K562 (cell line): ENCODE data around the gene B3GAT3. TPM values are rescaled to one million over a fixed set of nuclear protein-coding genes. Genes with fewer than 3 reads are reported as not detected.

Experiments
- ELF2 ChIP-seq: fragments of 250-450 bp; sonication (Bioruptor Pico); IDR thresholded peaks from 2 replicates; pipeline ENCODE4 v1.5.0; 2021; ENCODE audit warnings: mild to moderate bottlenecking
- LCOR ChIP-seq: sonication (generic); formaldehyde crosslinking; IDR thresholded peaks from 2 replicates; pipeline ENCODE4 v1.8.0; 2022; ENCODE audit warnings: mild to moderate bottlenecking, missing genetic modification reagents
- SREBF2 ChIP-seq: sonication (generic); formaldehyde crosslinking; IDR thresholded peaks from 2 replicates; pipeline ENCODE4 v1.4.0; 2020; ENCODE audit warnings: mild to moderate bottlenecking, missing genetic modification reagents
- TFAM ChIP-seq: fragments of 250-450 bp; sonication (Bioruptor Pico); conservative IDR thresholded peaks from 2 replicates; pipeline ENCODE4 v1.5.0; 2021; ENCODE audit warnings: mild to moderate bottlenecking, moderate library complexity
- XRCC4 ChIP-seq: IDR thresholded peaks from one replicate; pipeline ENCODE4 v1.6.1; 2011; ENCODE audit not compliant: insufficient read depth, insufficient read length; ENCODE audit errors: extremely low read depth
- ZNF239 ChIP-seq: fragments of 250-450 bp; sonication (Bioruptor Pico); IDR thresholded peaks from 2 replicates; pipeline ENCODE4 v1.4.0; 2020; ENCODE audit warnings: mild to moderate bottlenecking
- ZNF589 ChIP-seq: fragments of 200-800 bp; sonication (Bioruptor generic); IDR thresholded peaks from 2 replicates; pipeline ENCODE4 v1.6.1; 2016; ENCODE audit warnings: low read depth, missing genetic modification characterization, missing compliant biosample characterization
- polyA plus RNA-seq, 8 experiments: library from polyadenylated mRNA; depleted of rRNA in 4 of 8; stranded (reverse) in 5 of 8; unstranded in 3 of 8; fragments of >200 nt; fragmentation: Nextera tagmentation in 2 of 8; fragmentation: Illumina TruSeq in 1 of 8; extraction: Ambion mirVana in 2 of 8; extraction: Trizol in 1 of 8; gene quantifications; 2 replicates each; pipeline versions ENCODE4 v1.2.1 to v1.2.3, GENCODE V29; 2011 to 2014; ENCODE audit warnings: inconsistent platforms in 1 of 8, missing spikeins in 1 of 8
- total RNA-seq, 7 experiments: library from RNA; depleted of rRNA in 6 of 7; stranded (reverse); fragments of >200 nt in 6 of 7; fragmentation: Illumina TruSeq in 2 of 7; extraction: Trizol in 2 of 7; gene quantifications; 2 replicates each; pipeline versions ENCODE4 v1.2.1 to v1.2.3, GENCODE V29; 2011 to 2021; ENCODE audit warnings: low replicate concordance in 1 of 7
- TF ChIP-seq, protein P1 (sequence below): fragments of 250-450 bp; sonication (Bioruptor Pico); IDR thresholded peaks from 2 replicates; pipeline ENCODE4 v1.4.0; 2020; ENCODE audit warnings: mild to moderate bottlenecking
- TF ChIP-seq, protein P2 (sequence below), 2 experiments: fragments of 450-650 bp in 1 of 2; sonication (generic) in 1 of 2; formaldehyde crosslinking; conservative IDR thresholded peaks; 2 replicates each; pipeline versions ENCODE4 v1.4.0 to v1.8.1; 2020 to 2022; ENCODE audit warnings: mild to moderate bottlenecking in 1 of 2, missing genetic modification reagents in 1 of 2
- TF ChIP-seq, protein P3 (sequence below): fragments of 250-450 bp; sonication (Bioruptor Pico); IDR thresholded peaks from 2 replicates; pipeline ENCODE4 v1.4.0; 2020; ENCODE audit warnings: mild to moderate bottlenecking, moderate library complexity, borderline replicate concordance
- TF ChIP-seq, protein P4 (sequence below): fragments of 450-650 bp; IDR thresholded peaks from 2 replicates; pipeline ENCODE4 v1.6.1; 2016; ENCODE audit warnings: low read depth

B3GAT3 gene
- total and polyA plus RNA-seq, 9 of the 15 experiments (the other 6 are each of a cell fraction or from before 2014, with no cell fraction given): 0.30 to 64.0 (median 21.4) TPM

DNA sequence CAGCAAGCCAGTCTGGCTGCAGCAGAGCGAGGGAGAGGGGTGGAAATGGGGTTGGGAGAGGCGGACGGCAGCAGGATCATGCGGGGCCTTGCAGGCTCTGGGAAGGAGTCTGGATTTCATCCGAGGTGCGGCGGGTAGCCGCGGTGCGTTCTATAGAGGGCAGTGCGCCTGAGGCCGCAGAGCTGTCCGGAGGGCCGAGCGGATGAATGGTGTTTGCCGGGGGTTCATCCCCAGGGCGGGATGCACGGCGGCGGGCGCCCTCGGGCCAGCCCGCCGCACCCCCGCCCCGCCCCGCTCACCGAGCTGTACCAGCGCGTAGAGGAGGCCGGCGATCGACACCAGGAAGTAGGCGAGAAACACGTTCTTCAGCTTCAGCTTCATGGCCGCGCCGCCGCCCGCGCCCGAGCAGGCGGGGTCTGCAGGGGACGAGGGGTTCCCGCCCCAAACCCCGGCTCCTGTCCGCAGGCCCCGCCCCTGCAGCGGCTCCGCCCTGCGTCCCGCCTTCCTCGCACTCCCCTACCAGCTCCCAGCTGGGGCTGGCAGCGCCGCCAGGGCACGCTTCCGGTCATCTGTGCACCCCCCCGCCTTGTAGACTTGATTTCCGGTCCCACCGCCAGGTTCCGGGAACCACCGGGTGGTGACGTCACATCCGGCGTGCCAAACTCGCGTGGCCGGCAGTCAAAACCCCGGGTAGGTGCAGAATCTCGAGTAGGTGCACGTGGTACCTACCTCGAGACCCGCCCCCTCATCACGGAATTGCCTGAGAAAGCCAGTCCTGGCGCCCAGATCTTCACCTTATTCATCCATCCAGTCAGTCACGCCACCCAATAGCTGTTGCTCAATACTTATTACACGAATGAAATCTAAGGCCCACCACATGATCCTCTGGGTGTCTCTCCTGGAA, at the start of gene B3GAT3 (continued):
- TF ChIP-seq, protein P1, sequence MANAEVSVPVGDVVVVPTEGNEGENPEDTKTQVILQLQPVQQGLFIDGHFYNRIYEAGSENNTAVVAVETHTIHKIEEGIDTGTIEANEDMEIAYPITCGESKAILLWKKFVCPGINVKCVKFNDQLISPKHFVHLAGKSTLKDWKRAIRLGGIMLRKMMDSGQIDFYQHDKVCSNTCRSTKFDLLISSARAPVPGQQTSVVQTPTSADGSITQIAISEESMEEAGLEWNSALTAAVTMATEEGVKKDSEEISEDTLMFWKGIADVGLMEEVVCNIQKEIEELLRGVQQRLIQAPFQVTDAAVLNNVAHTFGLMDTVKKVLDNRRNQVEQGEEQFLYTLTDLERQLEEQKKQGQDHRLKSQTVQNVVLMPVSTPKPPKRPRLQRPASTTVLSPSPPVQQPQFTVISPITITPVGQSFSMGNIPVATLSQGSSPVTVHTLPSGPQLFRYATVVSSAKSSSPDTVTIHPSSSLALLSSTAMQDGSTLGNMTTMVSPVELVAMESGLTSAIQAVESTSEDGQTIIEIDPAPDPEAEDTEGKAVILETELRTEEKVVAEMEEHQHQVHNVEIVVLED (CRISPR knock-in tag): peak; percentile 47; the same call in 1 of the 2 replicates
- TF ChIP-seq ZNF239 (CRISPR knock-in tag) (no peak), ZNF589 (CRISPR knock-in tag) (no peak), TFAM (CRISPR knock-in tag) (no peak), SREBF2 (CRISPR knock-in tag) (no peak), LCOR (peak; percentile 34; the same call in 1 of the 2 replicates), ELF2 (peak; percentile 75), XRCC4 (no peak)
- TF ChIP-seq, protein P2, sequence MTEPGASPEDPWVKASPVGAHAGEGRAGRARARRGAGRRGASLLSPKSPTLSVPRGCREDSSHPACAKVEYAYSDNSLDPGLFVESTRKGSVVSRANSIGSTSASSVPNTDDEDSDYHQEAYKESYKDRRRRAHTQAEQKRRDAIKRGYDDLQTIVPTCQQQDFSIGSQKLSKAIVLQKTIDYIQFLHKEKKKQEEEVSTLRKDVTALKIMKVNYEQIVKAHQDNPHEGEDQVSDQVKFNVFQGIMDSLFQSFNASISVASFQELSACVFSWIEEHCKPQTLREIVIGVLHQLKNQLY (CRISPR knock-in tag; conservative IDR thresholded peaks at IDR 0.05): no peak
- TF ChIP-seq, protein P3, sequence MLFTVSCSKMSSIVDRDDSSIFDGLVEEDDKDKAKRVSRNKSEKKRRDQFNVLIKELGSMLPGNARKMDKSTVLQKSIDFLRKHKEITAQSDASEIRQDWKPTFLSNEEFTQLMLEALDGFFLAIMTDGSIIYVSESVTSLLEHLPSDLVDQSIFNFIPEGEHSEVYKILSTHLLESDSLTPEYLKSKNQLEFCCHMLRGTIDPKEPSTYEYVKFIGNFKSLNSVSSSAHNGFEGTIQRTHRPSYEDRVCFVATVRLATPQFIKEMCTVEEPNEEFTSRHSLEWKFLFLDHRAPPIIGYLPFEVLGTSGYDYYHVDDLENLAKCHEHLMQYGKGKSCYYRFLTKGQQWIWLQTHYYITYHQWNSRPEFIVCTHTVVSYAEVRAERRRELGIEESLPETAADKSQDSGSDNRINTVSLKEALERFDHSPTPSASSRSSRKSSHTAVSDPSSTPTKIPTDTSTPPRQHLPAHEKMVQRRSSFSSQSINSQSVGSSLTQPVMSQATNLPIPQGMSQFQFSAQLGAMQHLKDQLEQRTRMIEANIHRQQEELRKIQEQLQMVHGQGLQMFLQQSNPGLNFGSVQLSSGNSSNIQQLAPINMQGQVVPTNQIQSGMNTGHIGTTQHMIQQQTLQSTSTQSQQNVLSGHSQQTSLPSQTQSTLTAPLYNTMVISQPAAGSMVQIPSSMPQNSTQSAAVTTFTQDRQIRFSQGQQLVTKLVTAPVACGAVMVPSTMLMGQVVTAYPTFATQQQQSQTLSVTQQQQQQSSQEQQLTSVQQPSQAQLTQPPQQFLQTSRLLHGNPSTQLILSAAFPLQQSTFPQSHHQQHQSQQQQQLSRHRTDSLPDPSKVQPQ (CRISPR knock-in tag): no peak
- TF ChIP-seq, protein P4, sequence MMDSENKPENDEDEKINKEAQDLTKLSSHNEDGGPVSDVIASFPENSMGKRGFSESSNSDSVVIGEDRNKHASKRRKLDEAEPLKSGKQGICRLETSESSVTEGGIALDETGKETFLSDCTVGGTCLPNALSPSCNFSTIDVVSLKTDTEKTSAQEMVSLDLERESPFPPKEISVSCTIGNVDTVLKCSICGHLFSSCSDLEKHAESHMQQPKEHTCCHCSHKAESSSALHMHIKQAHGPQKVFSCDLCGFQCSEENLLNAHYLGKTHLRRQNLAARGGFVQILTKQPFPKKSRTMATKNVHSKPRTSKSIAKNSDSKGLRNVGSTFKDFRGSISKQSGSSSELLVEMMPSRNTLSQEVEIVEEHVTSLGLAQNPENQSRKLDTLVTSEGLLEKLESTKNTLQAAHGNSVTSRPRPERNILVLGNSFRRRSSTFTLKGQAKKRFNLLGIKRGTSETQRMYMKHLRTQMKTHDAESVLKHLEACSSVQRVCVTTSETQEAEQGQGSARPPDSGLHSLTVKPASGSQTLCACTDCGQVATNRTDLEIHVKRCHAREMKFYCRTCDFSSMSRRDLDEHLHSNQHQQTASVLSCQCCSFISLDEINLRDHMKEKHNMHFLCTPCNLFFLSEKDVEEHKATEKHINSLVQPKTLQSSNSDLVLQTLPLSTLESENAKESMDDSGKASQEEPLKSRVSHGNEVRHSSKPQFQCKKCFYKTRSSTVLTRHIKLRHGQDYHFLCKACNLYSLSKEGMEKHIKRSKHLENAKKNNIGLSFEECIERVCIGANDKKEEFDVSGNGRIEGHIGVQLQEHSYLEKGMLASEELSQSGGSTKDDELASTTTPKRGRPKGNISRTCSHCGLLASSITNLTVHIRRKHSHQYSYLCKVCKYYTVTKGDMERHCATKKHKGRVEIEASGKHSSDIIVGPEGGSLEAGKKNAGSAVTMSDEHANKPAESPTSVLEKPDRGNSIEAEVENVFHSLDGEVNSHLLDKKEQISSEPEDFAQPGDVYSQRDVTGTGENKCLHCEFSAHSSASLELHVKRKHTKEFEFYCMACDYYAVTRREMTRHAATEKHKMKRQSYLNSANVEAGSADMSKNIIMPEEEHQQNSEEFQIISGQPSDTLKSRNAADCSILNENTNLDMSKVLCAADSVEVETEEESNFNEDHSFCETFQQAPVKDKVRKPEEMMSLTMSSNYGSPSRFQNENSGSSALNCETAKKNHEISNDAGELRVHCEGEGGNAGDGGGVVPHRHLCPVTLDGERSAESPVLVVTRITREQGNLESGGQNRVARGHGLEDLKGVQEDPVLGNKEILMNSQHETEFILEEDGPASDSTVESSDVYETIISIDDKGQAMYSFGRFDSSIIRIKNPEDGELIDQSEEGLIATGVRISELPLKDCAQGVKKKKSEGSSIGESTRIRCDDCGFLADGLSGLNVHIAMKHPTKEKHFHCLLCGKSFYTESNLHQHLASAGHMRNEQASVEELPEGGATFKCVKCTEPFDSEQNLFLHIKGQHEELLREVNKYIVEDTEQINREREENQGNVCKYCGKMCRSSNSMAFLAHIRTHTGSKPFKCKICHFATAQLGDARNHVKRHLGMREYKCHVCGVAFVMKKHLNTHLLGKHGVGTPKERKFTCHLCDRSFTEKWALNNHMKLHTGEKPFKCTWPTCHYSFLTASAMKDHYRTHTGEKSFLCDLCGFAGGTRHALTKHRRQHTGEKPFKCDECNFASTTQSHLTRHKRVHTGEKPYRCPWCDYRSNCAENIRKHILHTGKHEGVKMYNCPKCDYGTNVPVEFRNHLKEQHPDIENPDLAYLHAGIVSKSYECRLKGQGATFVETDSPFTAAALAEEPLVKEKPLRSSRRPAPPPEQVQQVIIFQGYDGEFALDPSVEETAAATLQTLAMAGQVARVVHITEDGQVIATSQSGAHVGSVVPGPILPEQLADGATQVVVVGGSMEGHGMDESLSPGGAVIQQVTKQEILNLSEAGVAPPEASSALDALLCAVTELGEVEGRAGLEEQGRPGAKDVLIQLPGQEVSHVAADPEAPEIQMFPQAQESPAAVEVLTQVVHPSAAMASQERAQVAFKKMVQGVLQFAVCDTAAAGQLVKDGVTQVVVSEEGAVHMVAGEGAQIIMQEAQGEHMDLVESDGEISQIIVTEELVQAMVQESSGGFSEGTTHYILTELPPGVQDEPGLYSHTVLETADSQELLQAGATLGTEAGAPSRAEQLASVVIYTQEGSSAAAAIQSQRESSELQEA: no peak
